GM23248 (cell line): ENCODE results near the gene DENND5B. TPM values are rescaled to one million over a fixed set of nuclear protein-coding genes. Genes with fewer than 3 reads are reported as not detected.

ENCODE experiments used
- DNase-seq: peaks from one replicate; pipeline ENCODE4 v3.0.0-alpha.2; 2015
- H2AFZ ChIP-seq: fragments of 200-600 bp; sonication (generic); 2 replicates; pipeline ENCODE4 v1.6.1; 2016; ENCODE audit warnings: antibody characterized with exemption
- H3F3A ChIP-seq: fragments of 200-600 bp; sonication (generic); 2 replicates; pipeline ENCODE4 v1.6.1; 2016; ENCODE audit warnings: mild to moderate bottlenecking, antibody characterized with exemption, mixed run types; ENCODE audit not compliant: insufficient read depth
- H3K27ac ChIP-seq: fragments of 200-600 bp; sonication (generic); 2 replicates; pipeline ENCODE4 v1.5.1; 2016; ENCODE audit warnings: mild to moderate bottlenecking
- H3K27me3 ChIP-seq: fragments of 200-600 bp; sonication (generic); replicated peaks from 2 replicates; pipeline ENCODE4 v1.6.1; 2016; ENCODE audit warnings: mild to moderate bottlenecking; ENCODE audit not compliant: insufficient read depth
- H3K36me3 ChIP-seq: fragments of 200-600 bp; sonication (generic); 2 replicates; pipeline ENCODE4 v1.6.1; 2016; ENCODE audit warnings: low read depth, mild to moderate bottlenecking
- H3K4me1 ChIP-seq: fragments of 200-600 bp; sonication (generic); 2 replicates; pipeline ENCODE4 v1.6.1; 2016; ENCODE audit warnings: mild to moderate bottlenecking; ENCODE audit not compliant: insufficient read depth
- H3K4me2 ChIP-seq: fragments of 200-600 bp; sonication (generic); one replicate; pipeline ENCODE4 v1.6.1; 2016; ENCODE audit warnings: mild to moderate bottlenecking; ENCODE audit not compliant: unreplicated experiment
- H3K4me3 ChIP-seq: fragments of 200-600 bp; sonication (generic); 2 replicates; pipeline ENCODE4 v1.5.1; 2016; ENCODE audit warnings: mild to moderate bottlenecking
- H3K79me2 ChIP-seq: fragments of 200-600 bp; sonication (generic); 2 replicates; pipeline ENCODE4 v1.6.1; 2016; ENCODE audit warnings: mild to moderate bottlenecking; ENCODE audit not compliant: insufficient read depth
- H3K9ac ChIP-seq: fragments of 200-600 bp; sonication (generic); 2 replicates; pipeline ENCODE4 v1.6.1; 2016; ENCODE audit warnings: mild to moderate bottlenecking
- H3K9me2 ChIP-seq: fragments of 200-600 bp; sonication (generic); 2 replicates; pipeline ENCODE4 v1.6.1; 2016; ENCODE audit warnings: mixed run types, mild to moderate bottlenecking, moderate library complexity; ENCODE audit not compliant: insufficient read depth
- H3K9me3 ChIP-seq: fragments of 200-600 bp; sonication (generic); one replicate; pipeline ENCODE4 v1.6.1; 2017; ENCODE audit warnings: low read depth
- H4K20me1 ChIP-seq: fragments of 200-600 bp; sonication (generic); 2 replicates; pipeline ENCODE4 v1.6.0; 2016; ENCODE audit not compliant: insufficient read depth
- EZH2 ChIP-seq: fragments of 200-600 bp; sonication (generic); IDR thresholded peaks from 2 replicates; pipeline ENCODE4 v1.6.1; 2018; ENCODE audit warnings: antibody characterized with exemption, mild to moderate bottlenecking; ENCODE audit not compliant: insufficient read depth, poor library complexity, severe bottlenecking
- EZH2phosphoT487 ChIP-seq: fragments of 200-600 bp; sonication (generic); IDR thresholded peaks from 2 replicates; pipeline ENCODE4 v1.6.1; 2018; ENCODE audit warnings: antibody characterized with exemption, moderate library complexity, mild to moderate bottlenecking, low read depth; ENCODE audit not compliant: insufficient read depth
- WGBS, 2 experiments: methylation state at CpG; one replicate each; pipeline ENCODE4 v1.1.6; 2015 to 2017; ENCODE audit warnings: low lambda C conversion rate in 2 of 2, low coverage in 1 of 2; ENCODE audit errors: missing lambda C conversion rate in 2 of 2; 5-methylcytosine and 5-hydroxymethylcytosine counted together
- in situ Hi-C: fragments of 300-500 bp; cut with MboI; formaldehyde crosslinking; loops from 2 replicates; pipeline ENCODE4 v1.15.0; 2020
- polyA plus RNA-seq: library from polyadenylated mRNA; unstranded; fragments of >200 nt; fragmentation: Nextera tagmentation; extraction: Ambion mirVana; gene quantifications from 2 replicates; pipeline ENCODE4 v1.2.1, GENCODE V29; 2016
- total RNA-seq: library from RNA; depleted of rRNA; stranded (reverse); fragments of >200 nt; shearing (Covaris generic); gene quantifications from 2 replicates; pipeline ENCODE4 v1.2.3, GENCODE V29; 2014

DENND5B gene
- total and polyA plus RNA-seq, 2 experiments from 2014 or later: 9.9 to 12.0 TPM

DNA sequence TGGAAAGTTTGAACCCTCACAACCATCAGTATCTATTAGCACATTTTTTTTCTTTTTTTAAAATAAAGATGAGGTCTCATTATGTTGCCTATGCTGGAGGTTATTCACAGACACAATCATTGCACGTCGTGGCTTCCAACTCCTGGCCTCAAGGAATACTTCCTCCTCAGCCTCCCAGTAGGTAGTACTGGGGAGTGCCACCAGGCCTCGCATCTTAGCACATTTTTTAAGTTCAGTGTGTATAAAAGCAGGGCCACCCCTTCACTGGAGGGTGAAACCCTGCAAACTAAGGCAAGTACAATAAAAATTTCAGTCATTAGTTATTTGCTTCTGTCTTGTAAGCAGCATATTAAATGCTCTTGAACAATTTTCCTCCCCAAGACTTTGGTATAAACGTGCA, 150.8 kb downstream of the DENND5B start:
- no peaks in the 10 kb centered on the region for H3F3A ChIP-seq
- H3K4me2 ChIP-seq: no peak overlapping the region
- no peaks in the 10 kb centered on the region for H3K4me1 ChIP-seq
- TF ChIP-seq EZH2: no peak
- no peak for TF ChIP-seq EZH2phosphoT487
- no peaks in the 10 kb centered on the region for H4K20me1 ChIP-seq
- WGBS, 2 experiments: 80 to 87% methylated on average over 4 of the region's 4 CpGs
- no peak for DNase-seq
- no peaks in the 10 kb centered on the region for H3K79me2 ChIP-seq
- H3K9me2 ChIP-seq: no peaks in the 10 kb centered on the region
- no peaks in the 10 kb centered on the region for H3K27me3 ChIP-seq
- H2AFZ ChIP-seq: no peak overlapping the region
- H3K36me3 ChIP-seq: no peaks in the 10 kb centered on the region; the same call in 1 of the 2 replicates
- in situ Hi-C loops: no loop called here
- no peak overlapping the region for H3K9ac ChIP-seq
- no peak overlapping the region for H3K4me3 ChIP-seq
- H3K27ac ChIP-seq: no peak overlapping the region
- no peaks in the 10 kb centered on the region for H3K9me3 ChIP-seq

DNA sequence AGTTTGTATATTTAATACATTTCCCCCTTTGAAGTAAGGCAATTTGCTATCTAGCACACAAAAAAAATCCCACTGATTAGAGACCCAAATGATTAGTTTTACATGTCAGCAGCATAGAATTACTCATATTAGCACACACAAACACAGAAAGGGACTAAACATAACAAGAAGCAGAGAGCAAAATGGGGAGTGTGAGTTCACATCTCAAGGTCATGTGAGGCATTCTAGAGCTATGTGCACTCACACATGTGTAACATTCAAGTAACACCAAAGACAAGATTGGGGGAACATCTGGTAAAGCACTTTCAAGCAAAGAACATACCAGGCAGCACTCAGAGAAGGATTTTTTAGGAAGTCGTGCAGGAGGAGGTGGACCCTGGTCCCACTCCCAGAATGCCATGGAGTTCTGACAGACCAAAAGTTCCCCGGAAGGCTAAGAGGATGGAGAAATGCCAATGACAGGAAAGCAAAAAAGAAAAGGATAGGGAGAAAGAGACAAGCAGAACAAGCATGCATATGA, 159.2 kb downstream of the DENND5B start:
- H3K4me2 ChIP-seq: no peak overlapping the region
- H3K9me3 ChIP-seq: no peaks in the 10 kb centered on the region
- peak; percentile 4 for DNase-seq
- H3K9me2 ChIP-seq: no peaks in the 10 kb centered on the region
- no peaks in the 10 kb centered on the region for H4K20me1 ChIP-seq
- H3K9ac ChIP-seq: no peak overlapping the region
- H3K27ac ChIP-seq: no peak overlapping the region
- no peak overlapping the region for H3K4me3 ChIP-seq
- no peaks in the 10 kb centered on the region for H3K79me2 ChIP-seq
- no peaks in the 10 kb centered on the region for H3K36me3 ChIP-seq
- no peaks in the 10 kb centered on the region for H3K27me3 ChIP-seq
- TF ChIP-seq EZH2phosphoT487 (no peak), EZH2 (no peak)
- no peak overlapping the region for H2AFZ ChIP-seq
- WGBS, 2 experiments: 40 to 41% methylated on average over 2 of the region's 2 CpGs
- in situ Hi-C loops: no loop called here
- H3K4me1 ChIP-seq: no peaks in the 10 kb centered on the region
- H3F3A ChIP-seq: no peaks in the 10 kb centered on the region

DNA sequence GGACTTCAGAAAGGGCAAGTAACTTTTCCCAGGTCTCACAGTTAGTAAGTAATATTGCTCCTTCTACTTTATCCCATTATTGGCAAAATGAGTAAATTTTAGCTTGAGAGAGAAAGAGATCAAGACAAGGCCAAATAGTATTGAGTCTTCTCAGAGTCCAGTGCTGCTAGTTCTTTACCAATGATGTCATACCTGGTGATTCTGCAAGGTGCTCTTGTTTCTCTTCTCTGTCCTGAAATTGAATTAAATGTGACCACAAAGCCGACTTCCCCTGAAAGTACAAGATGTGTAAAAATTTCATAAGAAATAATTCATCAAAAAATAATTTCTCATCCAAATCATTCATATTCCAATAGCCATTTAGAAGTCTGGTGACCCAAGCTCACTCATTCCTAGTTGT, 167.5 kb downstream of the DENND5B start:
- in situ Hi-C loops: no loop called here
- no peaks in the 10 kb centered on the region for H3K79me2 ChIP-seq
- no peaks in the 10 kb centered on the region for H3K4me1 ChIP-seq
- 0 out of 2 replicates have a peak, but pooled peaks cover 5% of the 10 kb centered on the region for H3K36me3 ChIP-seq
- H3K9me2 ChIP-seq: no peaks in the 10 kb centered on the region
- no peak overlapping the region for H3K27ac ChIP-seq
- no peaks in the 10 kb centered on the region for H3K9me3 ChIP-seq
- DNase-seq: no peak
- no peak for TF ChIP-seq EZH2phosphoT487
- TF ChIP-seq EZH2: no peak
- no peak overlapping the region for H3K9ac ChIP-seq
- H4K20me1 ChIP-seq: no peaks in the 10 kb centered on the region
- 49 to 62% methylated on average over 1 of the region's 1 CpG for WGBS, 2 experiments
- H3F3A ChIP-seq: no peaks in the 10 kb centered on the region
- no peak overlapping the region for H2AFZ ChIP-seq
- no peaks in the 10 kb centered on the region for H3K27me3 ChIP-seq
- H3K4me2 ChIP-seq: no peak overlapping the region
- H3K4me3 ChIP-seq: no peak overlapping the region

DNA sequence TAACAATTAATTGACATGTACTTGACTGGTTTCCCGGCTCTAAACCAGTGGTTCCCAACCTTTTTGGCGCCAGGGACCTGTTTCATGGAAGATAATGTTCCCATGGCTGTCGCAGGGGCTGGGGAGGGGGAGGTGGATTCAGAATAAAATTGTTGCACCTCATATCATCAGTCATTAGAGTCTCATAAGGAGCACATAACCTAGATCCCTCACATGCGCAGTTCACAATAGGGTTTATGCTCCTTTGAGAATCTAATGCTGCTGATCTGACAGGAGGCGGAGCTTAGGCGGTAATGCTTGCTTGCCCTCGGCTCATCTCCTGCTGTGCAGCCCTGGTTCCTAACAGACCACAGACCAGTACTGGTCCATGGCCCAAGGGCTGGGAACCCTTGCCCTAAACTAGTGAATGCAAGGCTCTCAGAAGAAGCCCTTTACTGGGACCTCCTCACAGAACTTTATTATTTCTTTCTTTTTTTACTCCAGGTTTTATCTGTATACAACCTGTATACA, 178.6 kb downstream of the DENND5B start:
- H3K4me1 ChIP-seq: no peaks in the 10 kb centered on the region
- no peak overlapping the region for H3K27ac ChIP-seq
- no peaks in the 10 kb centered on the region for H3K9me2 ChIP-seq
- no peaks in the 10 kb centered on the region for H3F3A ChIP-seq
- no peaks in the 10 kb centered on the region for H4K20me1 ChIP-seq
- 76 to 83% methylated on average over 7 of the region's 7 CpGs for WGBS, 2 experiments
- H3K9me3 ChIP-seq: no peaks in the 10 kb centered on the region
- TF ChIP-seq EZH2phosphoT487 (no peak), EZH2 (no peak)
- no peak overlapping the region for H2AFZ ChIP-seq
- DNase-seq: no peak
- H3K36me3 ChIP-seq: peaks cover 2% of the 10 kb centered on the region; the same call in 1 of the 2 replicates
- no peaks in the 10 kb centered on the region for H3K79me2 ChIP-seq
- H3K9ac ChIP-seq: no peak overlapping the region
- no peak overlapping the region for H3K4me2 ChIP-seq
- in situ Hi-C loops: no loop called here
- H3K27me3 ChIP-seq: no peaks in the 10 kb centered on the region
- H3K4me3 ChIP-seq: no peak overlapping the region
